Esophagus (tissue), 2 donors: ENCODE results near the gene QSOX2. TPM values are rescaled to one million over a fixed set of nuclear protein-coding genes. Genes with fewer than 3 reads are reported as not detected.

Experiments
- H3K27ac ChIP-seq, 2 donors: one replicate each; pipeline ENCODE4 v1.5.1; 2013; ENCODE audit warnings: low read depth in 2 of 2, mild to moderate bottlenecking in 2 of 2, inconsistent platforms in 1 of 2, low read length in 1 of 2, moderate library complexity in 1 of 2
- H3K27me3 ChIP-seq, 2 donors: one replicate each; pipeline ENCODE4 v1.6.1; 2013; ENCODE audit warnings: low read length in 2 of 2, control low read depth in 1 of 2, mild to moderate bottlenecking in 1 of 2; ENCODE audit not compliant: insufficient read depth in 2 of 2, control insufficient read depth in 1 of 2
- H3K36me3 ChIP-seq, 2 donors: one replicate each; pipeline ENCODE4 v1.6.1; 2013; ENCODE audit warnings: low read length in 1 of 2; ENCODE audit not compliant: control insufficient read depth in 2 of 2, insufficient read depth in 2 of 2
- H3K4me1 ChIP-seq, 2 donors: one replicate each; pipeline ENCODE4 v1.6.1; 2013; ENCODE audit warnings: low read length in 1 of 2; ENCODE audit not compliant: control insufficient read depth in 2 of 2, insufficient read depth in 2 of 2
- H3K4me3 ChIP-seq, 2 donors: one replicate each; pipeline ENCODE4 v1.5.1; 2013; ENCODE audit warnings: low read length in 2 of 2, mild to moderate bottlenecking in 2 of 2, low read depth in 1 of 2, moderate library complexity in 1 of 2
- H3K9me3 ChIP-seq, 2 donors: one replicate each; pipeline ENCODE4 v1.6.1; 2013; ENCODE audit warnings: mild to moderate bottlenecking in 2 of 2, low read depth in 1 of 2, low read length in 1 of 2, moderate library complexity in 1 of 2; ENCODE audit not compliant: control insufficient read depth in 2 of 2, insufficient read depth in 1 of 2
- WGBS, 2 donors: extraction: QIAGEN DNeasy Blood & Tissue Kit; methylation state at CpG; one replicate each; pipeline ENCODE4 v1.1.7; 2013; 5-methylcytosine and 5-hydroxymethylcytosine counted together
- polyA plus RNA-seq, 2 donors: library from polyadenylated mRNA; stranded (reverse); fragments of 200-250 nt; gene quantifications; one replicate each; pipeline ENCODE4 v1.2.3, GENCODE V29; 2013
- donor health status: healthy with polysubstance abuse.
- donor health status: Bipolar disorder and iron deficiency.

The QSOX2 gene
- polyA plus RNA-seq, 2 donors, result 2.6 to 3.6 TPM

GRCh38 chr9:136208675-136209074 is 36.9 kb downstream of the QSOX2 start:
- no peak overlapping the region for H3K27ac ChIP-seq
- peaks cover 5 to 10% of the 10 kb centered on the region in 2 donors for H3K27me3 ChIP-seq
- no peak overlapping the region for H3K4me3 ChIP-seq
- H3K36me3 ChIP-seq, result peaks cover 0 to 21% of the 10 kb centered on the region in 2 donors
- 85 to 86% methylated on average over 17 of the region's 17 CpGs for WGBS, 2 donors
- H3K9me3 ChIP-seq, result peaks cover 0 to 2% of the 10 kb centered on the region in 2 donors
- H3K4me1 ChIP-seq, result peaks cover 0 to 2% of the 10 kb centered on the region in 2 donors

- Histone ChIP-seq H3K36me3 (peaks cover 0 to 12% of the 10 kb centered on the region in 2 donors), H3K4me3 (no peak overlapping the region), H3K4me1 (peaks cover 0 to 2% of the 10 kb centered on the region in 2 donors), H3K27ac (no peak overlapping the region), H3K9me3 (no peaks in the 10 kb centered on the region), H3K27me3 (peaks cover 5 to 16% of the 10 kb centered on the region in 2 donors)
- WGBS, 2 donors, result 88% methylated on average over 9 of the region's 9 CpGs
Measured at GRCh38 chr9:136207616-136208015, 38.0 kb downstream of the QSOX2 start.

GRCh38 chr9:136206602-136207275 is 38.9 kb downstream of the QSOX2 start:
- 79 to 81% methylated on average over 16 of the region's 16 CpGs for WGBS, 2 donors
- peaks cover 0 to 12% of the 10 kb centered on the region in 2 donors for H3K36me3 ChIP-seq
- H3K4me3 ChIP-seq, result no peak overlapping the region
- no peaks in the 10 kb centered on the region for H3K9me3 ChIP-seq
- no peak overlapping the region for H3K27ac ChIP-seq
- H3K27me3 ChIP-seq, result peaks cover 8 to 25% of the 10 kb centered on the region in 2 donors
- H3K4me1 ChIP-seq, result peaks cover 0 to 2% of the 10 kb centered on the region in 2 donors

GRCh38 chr9:136205707-136205992 is 40.0 kb downstream of the QSOX2 start:
- no peaks in the 10 kb centered on the region for H3K9me3 ChIP-seq
- no peak overlapping the region for H3K27ac ChIP-seq
- H3K27me3 ChIP-seq, result peaks cover 8 to 33% of the 10 kb centered on the region in 2 donors
- peaks cover 0 to 6% of the 10 kb centered on the region in 2 donors for H3K36me3 ChIP-seq
- 78 to 83% methylated on average over 5 of the region's 5 CpGs for WGBS, 2 donors
- H3K4me3 ChIP-seq, result no peak overlapping the region
- peaks cover 0 to 2% of the 10 kb centered on the region in 2 donors for H3K4me1 ChIP-seq

- Histone ChIP-seq H3K36me3 (peaks cover 0 to 3% of the 10 kb centered on the region in 2 donors), H3K4me1 (peaks cover 0 to 2% of the 10 kb centered on the region in 2 donors), H3K27me3 (peaks cover 9 to 38% of the 10 kb centered on the region in 2 donors), H3K27ac (no peak within 1 kb of the TSS), H3K9me3 (no peaks in the 10 kb centered on the region), H3K4me3 (no peak within 1 kb of the TSS)
- WGBS, 2 donors, result 12 to 13% methylated on average over 58 to 70 of the region's 70 CpGs
Measured at GRCh38 chr9:136204838-136205706, 40.5 kb downstream of the QSOX2 start, which contains the start of gene LHX3. Gene LHX3 (minus strand): TSS chr9:136205128. CDS start chr9:136205012, 116 bp downstream.

- Histone ChIP-seq H3K9me3 (peaks cover 0 to 3% of the 10 kb centered on the region in 2 donors), H3K27ac (no peak overlapping the region), H3K36me3 (peaks cover 0 to 3% of the 10 kb centered on the region in 2 donors), H3K27me3 (peaks cover 14 to 44% of the 10 kb centered on the region in 2 donors), H3K4me1 (peaks cover 0 to 5% of the 10 kb centered on the region in 2 donors), H3K4me3 (no peak overlapping the region)
- WGBS, 2 donors, result 48 to 50% methylated on average over 22 to 25 of the region's 25 CpGs
Measured at GRCh38 chr9:136204145-136204805, 41.3 kb downstream of the QSOX2 start.

DNA sequence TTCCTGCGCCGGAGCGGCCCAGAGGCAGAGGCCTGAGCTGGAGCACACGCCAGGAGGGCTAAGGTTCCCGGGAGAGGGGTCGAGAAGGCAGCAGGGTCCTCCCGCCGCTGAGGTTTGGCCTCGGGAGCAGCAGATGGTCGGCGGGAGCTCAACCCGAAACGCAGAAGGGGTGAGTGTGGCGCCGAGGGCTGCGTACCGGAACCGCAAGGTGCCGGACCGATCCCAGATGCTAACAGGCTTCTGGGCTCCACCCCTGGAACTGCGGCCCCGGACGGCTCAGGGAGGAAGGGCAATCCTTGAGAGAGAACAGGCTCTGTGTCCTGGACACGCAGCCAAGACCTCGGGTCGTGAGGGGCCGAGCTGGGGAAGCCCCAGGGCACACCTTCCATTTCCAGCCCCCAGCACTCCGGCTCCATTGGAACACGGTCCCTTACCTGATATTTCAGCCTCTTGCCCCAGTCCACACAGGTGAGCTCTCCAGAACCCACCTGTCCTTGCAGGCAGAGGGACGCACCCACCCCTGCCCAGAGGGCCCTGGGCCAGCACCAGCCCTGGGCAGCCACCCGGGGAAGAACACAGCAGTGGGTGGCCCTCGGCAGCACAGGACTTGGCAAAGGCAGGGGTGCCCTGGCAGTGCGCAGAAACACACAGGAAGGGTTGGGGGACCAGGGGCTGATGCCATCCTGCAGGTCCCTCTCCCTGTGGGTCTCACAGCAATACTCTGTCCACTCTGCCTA is 42.0 kb downstream of the QSOX2 start:
- 17 to 24% methylated on average over 29 to 33 of the region's 33 CpGs for WGBS, 2 donors
- H3K36me3 ChIP-seq, result peaks cover 0 to 1% of the 10 kb centered on the region in 2 donors
- H3K27me3 ChIP-seq, result peaks cover 14 to 49% of the 10 kb centered on the region in 2 donors
- H3K9me3 ChIP-seq, result peaks cover 0 to 3% of the 10 kb centered on the region in 2 donors
- peaks cover 3 to 5% of the 10 kb centered on the region in 2 donors for H3K4me1 ChIP-seq
- H3K27ac ChIP-seq, result no peak overlapping the region
- H3K4me3 ChIP-seq, result no peak overlapping the region

- peaks cover 5 to 7% of the 10 kb centered on the region in 2 donors for H3K4me1 ChIP-seq
- H3K27me3 ChIP-seq, result peaks cover 14 to 55% of the 10 kb centered on the region in 2 donors
- no peak overlapping the region for H3K4me3 ChIP-seq
- H3K36me3 ChIP-seq, result no peaks in the 10 kb centered on the region
- 13 to 21% methylated on average over 67 to 99 of the region's 99 CpGs for WGBS, 2 donors
- peaks cover 0 to 3% of the 10 kb centered on the region in 2 donors for H3K9me3 ChIP-seq
- no peak overlapping the region for H3K27ac ChIP-seq
Measured at GRCh38 chr9:136202454-136203407, 42.9 kb downstream of the QSOX2 start.
